ENCODE data around the gene DNAI4.

DNA sequence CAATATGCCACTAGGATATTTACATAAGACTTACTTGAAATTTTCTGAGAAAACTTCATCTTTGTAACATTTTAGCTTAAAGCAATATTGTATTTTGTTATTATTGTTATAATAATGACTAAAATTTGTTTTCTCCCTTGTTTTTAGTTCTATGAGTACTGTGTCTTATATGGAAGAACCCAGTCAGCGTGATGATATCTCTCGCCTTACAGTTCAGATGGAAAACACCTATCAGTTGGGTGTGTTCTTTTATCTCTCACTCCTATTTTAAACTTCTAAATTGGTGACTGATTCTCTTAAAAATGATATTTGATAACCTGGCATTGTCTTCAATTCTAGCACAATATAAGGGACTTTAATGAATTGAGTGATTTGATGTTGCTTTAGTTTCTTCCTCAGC is 154.4 kb downstream of the DNAI4 start:
- TF ChIP-seq CTCF (IDR thresholded peaks at IDR 0.05) (no peak), POLR2A (IDR thresholded peaks at IDR 0.05) (no peak)
